ENCODE measurements around the gene GBGT1.
A peak's percentile ranks its signal among the peaks of the same experiment; 100 is the strongest.
"Not testable (repeated sequence)": the region's sequence is repeated elsewhere in the genome, so short reads cannot be mapped to it uniquely, and the experiment has no call there.

The GBGT1 gene

GRCh38 chr9:133194597-133194996, 30.9 kb upstream of the GBGT1 start:
- DNase-seq, result no peak

- DNase-seq, result no peak
Observed at GRCh38 chr9:133191989-133192388, 28.3 kb upstream of the GBGT1 start.

DNA sequence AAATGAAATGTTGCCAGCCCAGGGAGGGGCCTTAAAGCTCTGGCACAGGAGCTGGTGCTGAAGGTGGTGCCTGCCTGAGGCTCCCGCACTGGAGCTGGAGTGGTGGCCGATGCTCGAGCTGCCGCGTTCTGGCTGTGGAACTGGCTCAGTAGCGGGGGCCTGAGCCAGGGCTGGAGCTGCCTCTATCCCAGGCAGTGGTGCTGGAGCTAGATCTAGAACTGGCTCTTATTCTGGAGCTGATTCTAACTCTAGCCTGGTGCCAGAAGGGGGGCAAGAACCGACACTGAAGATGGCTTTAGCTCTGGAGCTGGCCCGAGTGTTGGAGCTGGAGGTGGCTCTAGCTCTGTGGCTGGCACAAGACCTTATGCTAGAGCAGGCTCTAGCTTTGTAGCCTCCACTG, 26.1 kb upstream of the GBGT1 start:
- DNase-seq, result no peak

DNA sequence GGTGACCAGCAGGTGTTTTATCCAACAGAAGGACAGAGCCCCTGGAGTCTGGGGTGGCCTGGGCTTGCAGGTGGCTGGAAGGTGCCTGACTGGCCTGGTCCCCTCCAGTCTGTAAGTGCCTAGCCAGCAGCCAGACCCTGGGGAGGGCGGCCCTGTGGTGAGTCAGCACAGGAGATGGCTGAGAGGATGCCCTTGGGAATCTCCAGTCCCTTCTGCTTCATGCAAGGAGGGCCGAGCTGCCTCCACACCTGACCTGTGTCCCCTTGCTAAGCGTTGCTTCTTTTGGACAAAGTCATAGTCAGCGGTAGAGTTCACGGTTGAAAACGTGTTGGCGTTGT, 25.1 kb upstream of the GBGT1 start:
- no peak for DNase-seq

- no peak for DNase-seq
Observed at GRCh38 chr9:133188006-133188842, 24.5 kb upstream of the GBGT1 start.

- DNase-seq, result no peak
Observed at GRCh38 chr9:133187561-133188005, 23.9 kb upstream of the GBGT1 start.

DNA sequence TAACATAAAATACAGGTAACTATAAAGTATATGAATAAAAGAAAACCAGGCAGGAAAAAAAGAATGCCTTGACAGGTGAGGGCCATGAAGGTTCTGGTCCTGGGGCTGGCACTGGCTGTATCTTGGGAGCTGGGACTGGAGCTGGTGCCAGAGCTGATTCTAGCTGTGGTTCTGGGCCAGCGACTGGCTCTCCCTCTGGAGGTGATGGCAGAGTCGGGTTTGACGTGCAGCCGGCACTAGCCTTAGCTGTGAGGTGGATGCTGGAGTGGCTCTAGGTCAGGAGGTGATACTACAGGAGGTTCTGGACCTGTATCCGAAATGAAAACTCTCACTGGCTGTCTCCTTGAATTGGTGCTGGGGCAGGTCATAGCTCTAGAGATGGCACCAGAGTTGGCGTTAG, 23.0 kb upstream of the GBGT1 start:
- no peak for DNase-seq

GRCh38 chr9:133184971-133185370, 21.3 kb upstream of the GBGT1 start:
- peak; percentile 11 for DNase-seq

- no peak for DNase-seq
Observed at GRCh38 chr9:133182151-133182550, 18.4 kb upstream of the GBGT1 start.

- no peak for DNase-seq
Observed at GRCh38 chr9:133181561-133181960, 17.8 kb upstream of the GBGT1 start.

- no peak for DNase-seq
Observed at GRCh38 chr9:133180953-133181352, 17.2 kb upstream of the GBGT1 start.

DNA sequence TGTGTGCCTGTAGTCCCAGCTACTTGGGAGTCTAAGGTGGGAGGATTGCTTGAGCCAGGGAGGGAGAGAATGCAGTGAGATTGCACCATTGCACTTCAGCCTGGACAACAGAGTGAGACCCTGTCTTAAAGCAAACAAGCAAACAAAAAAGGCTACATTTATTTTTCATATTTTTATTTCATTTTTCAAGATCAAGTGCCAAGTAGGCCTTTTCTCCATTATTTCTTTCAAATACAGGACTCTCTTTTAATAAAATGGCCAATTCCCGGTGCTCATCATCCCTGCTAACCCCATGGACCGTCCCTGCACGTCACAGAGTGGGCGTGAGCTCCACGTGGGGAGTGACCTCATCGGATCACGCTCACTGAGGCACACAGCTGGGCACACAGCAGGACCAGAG, 9.3 kb upstream of the GBGT1 start:
- DNase-seq, result no peak

- DNase-seq, result no peak
Observed at GRCh38 chr9:133171161-133171961, 7.6 kb upstream of the GBGT1 start.

DNA sequence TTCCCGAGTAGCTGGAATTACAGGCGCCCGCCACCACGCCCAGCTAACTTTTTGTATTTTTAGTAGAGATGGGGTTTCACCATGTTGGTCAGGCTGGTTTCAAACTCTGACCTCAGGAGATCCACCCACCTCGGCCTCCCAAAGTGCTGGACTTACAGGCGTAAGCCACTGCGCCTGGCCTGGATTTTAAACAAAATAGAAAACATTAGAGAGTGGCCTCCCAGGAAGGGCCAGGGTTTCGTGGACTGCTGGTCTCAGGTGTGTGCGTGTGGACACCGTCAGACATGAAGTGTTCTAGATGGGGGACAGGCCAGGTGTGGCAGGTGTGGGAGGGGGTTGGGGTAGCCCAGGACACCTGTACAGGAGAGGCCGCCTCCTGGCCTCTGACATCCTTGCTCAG, 7.0 kb upstream of the GBGT1 start:
- no peak for DNase-seq

DNA sequence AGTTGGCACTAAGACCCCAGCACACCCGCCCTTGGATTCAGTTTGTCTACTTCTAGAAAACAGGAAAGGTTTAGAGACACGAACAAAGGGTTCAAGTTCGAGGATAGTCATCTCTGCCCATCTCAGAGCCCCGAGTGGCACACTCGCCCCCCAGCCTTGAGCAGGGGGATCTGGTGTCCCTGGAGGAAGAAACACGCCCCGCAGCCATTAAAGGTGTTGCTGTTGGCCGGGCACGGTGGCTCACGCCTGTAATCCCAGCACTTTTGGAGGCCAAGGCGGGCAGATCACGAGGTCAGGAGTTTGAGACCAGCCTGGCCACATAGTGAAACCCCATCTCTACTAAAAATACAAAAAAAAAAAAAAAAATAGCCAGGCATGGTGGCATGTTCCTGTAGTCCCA, 6.0 kb upstream of the GBGT1 start:
- not testable (repeated sequence) for DNase-seq

GRCh38 chr9:133169102-133169501, 5.4 kb upstream of the GBGT1 start:
- no peak for DNase-seq

DNA sequence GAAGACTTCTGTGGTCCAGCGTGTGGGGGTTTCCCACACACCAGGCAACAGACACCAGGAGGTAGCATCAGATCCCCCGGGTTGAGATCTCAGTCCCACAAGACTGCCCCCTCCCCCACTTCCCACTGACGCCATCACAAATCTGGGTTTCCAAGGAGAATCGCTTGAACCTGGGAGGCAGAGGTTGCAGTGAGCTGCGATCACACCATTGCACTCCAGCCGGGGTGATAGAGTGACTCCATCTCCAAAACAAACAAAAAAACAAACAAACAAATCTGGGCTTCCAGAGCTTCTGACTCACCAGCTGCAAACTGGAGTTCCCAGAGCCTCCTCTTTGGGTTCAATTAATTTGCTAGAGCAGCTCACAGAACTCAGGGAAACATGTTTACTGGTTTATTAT, 4.7 kb upstream of the GBGT1 start:
- no peak for DNase-seq

DNA sequence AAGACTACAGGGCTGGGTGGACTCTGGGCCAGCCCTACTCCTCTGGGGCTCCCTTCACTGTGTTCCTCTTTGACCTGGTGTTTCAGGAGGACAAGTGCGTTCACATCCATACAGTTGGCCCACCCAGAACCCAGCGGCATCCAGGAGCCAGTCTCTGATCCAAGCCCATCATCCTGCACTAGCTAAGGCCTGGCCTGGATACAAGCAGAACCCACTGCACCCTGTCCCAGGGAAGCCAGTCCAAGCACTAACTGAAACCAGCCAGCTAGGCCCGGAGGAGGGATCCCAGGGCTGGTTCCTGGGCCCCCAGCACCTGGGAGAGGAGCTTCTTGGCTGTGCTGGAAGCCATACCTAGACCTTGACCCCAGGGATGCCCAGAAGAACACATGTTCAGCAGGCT, 4.1 kb upstream of the GBGT1 start:
- DNase-seq, result no peak

DNA sequence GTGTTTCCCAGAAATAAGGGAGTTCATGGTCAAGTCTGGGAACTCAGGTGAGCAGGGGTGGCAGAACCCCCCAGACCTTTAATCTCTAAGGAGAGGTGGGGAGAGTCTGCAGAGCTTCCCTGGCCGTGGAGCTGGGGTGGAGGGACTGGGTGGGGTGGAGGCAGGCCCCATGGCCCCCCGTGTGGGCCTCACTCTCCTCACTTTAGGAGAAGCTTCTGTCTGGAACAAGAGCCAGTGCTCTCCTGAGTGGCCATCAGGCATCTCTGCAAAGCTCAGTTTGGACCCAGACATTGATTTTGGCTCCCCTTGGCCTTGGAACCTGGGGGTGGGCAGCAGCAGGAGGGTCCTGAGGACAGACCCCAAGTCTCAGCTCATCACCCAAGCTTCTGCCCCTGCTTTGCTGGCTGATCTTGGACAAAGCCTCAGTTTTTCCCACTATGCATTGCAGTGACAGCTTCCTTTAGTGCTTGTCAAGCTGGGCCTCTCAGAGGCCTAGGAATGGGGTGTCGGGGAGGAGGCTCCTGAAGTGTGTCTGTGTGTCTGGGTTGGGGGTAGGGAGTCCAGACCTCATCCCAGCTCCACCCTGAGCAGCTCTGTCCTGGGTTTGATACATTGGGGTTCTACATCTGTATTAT, 3.5 kb upstream of the GBGT1 start:
- no peak for DNase-seq

DNA sequence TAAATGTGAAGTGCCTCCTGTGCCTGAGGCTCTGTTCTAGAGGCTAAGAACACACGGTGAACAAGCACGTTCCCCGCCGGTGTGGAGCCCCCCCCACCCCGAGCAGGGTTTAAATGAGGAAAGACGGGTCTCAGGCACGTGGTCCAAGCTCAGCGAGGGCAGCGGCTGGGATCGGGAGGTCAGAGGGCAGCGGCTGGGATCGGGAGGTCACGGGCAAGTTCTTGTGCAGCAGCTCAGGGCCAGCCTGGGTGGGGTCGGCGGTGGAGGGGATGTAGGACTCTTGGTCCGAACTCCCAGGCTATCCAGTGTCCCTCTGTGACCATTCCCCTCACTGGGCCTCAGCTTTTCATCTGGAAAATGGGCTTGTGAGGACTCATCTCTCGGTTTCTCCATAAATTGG, 2.7 kb upstream of the GBGT1 start:
- no peak for DNase-seq

- no peak for DNase-seq
Observed at GRCh38 chr9:133165452-133165730, 1.7 kb upstream of the GBGT1 start.

DNA sequence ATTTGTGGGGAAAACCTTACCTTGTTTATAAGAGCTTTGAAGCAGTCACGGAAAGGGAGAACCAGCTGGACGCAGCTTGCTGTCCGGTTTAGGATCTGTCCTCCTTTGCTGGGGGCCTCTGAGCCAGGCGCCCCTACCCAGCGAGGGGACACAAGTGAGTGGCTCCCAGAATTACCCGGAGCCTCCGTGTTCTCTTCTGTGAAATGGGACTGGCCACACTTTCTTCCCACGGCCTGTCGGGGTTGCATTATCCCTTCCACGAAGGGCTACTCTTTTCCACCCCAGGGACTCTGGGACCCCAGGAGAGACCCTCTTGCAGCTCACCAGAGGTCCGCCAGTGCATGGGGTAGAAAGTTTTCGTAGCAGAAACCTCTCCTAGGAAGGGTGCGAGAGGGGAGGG, 477 bp upstream of the GBGT1 start:
- DNase-seq, result no peak

- no peak for DNase-seq
Observed at GRCh38 chr9:133162861-133163503, 732 bp downstream of the GBGT1 start.

- DNase-seq, result no peak
Observed at GRCh38 chr9:133161547-133161950, 2.2 kb downstream of the GBGT1 start.
